ACHN (cell line): ENCODE data around the gene GDPD3.
"Not testable (repeated sequence)": the region's sequence is repeated elsewhere in the genome, so short reads cannot be mapped to it uniquely, and the experiment has no call there.

Source experiments
- DNase-seq: peaks from one replicate; pipeline ENCODE4 v3.0.0-alpha.2; 2015
- in situ Hi-C: cut with HindIII; loops from 2 replicates; pipeline ENCODE4 v1.10.0; 2017; ENCODE audit warnings: low sequenced_read_pairs, low pct_ligation_motif_present, low pct_unique_long_range_greater_than_20kb

GDPD3 gene

DNA sequence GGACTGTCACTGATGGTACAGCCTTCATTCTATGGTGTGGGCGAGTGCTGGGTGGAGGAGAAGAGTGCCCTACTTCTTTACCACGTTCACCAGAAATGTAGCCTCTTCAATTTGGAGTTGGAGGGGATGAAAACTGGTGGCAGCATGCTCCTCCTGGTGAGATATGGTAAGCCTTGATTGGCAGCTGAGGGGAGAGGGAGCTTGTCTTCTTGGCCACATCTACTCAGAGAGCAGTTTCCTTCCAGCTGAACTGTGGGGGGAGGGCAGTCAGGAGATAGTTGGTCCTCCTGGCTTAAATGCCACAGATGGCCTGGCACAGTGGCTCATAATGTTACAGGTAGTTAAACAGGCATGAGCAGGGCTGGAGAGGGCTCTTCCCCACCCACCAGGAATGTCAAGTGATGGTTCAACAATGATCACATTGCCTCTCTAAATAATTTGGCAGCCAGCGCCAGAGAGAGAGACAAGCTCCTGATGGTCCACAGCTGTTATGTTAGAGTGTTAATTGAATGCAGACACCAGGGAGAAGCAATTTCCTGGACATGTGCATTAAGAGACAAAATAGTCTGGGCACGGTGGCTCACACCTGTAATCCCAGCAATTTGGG, 18.6 kb upstream of the GDPD3 start:
- no peak for DNase-seq
- in situ Hi-C loops: no loop called here

DNA sequence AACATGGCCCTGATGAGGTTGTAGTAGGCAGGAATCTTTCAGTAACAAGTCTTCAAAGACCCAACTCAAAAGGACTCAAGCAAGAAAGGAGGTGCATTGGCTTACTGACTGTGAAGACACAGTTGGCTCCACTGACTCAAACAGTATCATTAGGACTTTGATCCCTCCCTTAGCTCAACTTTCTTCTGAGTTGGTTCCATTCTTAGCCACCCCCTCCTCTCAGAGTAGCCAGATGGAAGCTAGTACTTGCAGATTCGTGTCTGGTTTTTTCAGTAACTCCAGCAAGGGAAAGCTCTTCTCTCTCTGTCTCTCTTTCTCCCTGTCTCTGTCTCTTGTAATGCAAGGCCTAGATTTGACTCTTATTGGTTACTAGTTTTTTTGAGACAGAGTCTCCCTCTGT, 14.7 kb upstream of the GDPD3 start:
- DNase-seq: no peak
- in situ Hi-C loops: no loop called here

DNA sequence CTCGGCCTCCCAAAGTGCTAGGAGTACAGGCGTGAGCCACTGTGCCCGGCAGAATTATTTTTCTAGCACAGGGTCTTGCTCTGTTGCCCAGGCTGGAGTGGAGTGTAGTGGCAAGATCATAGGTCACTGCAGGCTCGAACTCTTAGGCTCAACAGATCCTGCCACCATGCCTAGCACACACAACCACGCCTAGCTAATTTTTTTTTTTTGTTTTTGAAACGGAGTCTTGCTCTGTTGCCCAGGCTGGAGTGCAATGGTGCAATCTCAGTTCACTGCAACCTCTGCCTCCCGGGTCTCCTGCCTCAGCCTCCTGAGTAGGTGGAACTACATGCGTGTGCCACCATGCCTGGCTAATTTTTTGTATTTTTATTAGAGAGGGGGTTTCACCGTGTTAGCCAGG, 12.4 kb upstream of the GDPD3 start:
- DNase-seq, in situ Hi-C loops: not testable (repeated sequence)

DNA sequence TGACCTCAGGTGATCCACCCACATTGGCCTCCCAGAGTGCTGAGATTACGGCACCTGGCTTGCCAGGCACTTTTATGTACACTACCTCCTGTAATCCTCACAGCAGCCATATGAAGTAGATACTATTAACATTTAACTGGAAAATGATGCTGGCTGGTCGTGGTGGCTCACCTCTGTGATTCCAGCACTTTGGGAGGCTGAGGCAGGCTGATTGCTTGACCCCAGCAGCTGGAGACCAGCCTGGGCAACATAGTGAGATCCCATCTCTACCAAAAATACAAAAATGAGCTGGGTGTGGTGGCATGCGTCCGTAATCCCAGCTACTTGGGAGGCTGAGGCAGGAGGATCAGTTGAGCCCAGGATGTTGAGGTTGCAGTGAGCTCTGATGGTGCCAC, 11.6 kb upstream of the GDPD3 start:
- in situ Hi-C loops: no loop called here
- DNase-seq: no peak

DNA sequence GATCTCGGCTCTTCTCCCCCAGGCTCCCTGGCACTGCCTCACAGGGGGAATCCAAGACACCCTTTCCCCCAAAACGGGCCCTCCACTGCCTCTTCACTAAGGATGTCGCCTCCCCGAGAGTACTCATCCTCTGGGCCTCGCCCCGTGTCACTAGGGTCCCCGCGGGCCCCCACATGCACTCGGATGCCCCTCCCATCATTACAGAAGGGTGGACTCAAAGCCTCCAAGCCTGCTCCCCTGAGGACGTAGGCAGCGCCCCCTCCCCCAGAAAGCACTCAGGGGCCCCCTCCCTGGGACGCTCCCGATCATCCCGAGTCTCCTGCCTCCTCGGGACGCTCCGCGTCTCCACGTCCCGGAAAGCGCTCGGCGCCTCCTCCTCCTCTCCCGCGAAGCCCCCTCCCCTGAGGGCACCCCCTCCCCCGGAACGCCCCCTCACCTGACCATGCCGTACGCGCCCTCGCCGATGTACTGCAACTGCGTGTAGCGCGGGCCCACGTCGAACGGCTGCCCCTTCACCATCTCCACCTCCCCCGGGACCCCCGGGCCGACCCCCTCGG, 9.3 kb upstream of the GDPD3 start:
- DNase-seq: peak; percentile 15
- in situ Hi-C loops: no loop called here

DNA sequence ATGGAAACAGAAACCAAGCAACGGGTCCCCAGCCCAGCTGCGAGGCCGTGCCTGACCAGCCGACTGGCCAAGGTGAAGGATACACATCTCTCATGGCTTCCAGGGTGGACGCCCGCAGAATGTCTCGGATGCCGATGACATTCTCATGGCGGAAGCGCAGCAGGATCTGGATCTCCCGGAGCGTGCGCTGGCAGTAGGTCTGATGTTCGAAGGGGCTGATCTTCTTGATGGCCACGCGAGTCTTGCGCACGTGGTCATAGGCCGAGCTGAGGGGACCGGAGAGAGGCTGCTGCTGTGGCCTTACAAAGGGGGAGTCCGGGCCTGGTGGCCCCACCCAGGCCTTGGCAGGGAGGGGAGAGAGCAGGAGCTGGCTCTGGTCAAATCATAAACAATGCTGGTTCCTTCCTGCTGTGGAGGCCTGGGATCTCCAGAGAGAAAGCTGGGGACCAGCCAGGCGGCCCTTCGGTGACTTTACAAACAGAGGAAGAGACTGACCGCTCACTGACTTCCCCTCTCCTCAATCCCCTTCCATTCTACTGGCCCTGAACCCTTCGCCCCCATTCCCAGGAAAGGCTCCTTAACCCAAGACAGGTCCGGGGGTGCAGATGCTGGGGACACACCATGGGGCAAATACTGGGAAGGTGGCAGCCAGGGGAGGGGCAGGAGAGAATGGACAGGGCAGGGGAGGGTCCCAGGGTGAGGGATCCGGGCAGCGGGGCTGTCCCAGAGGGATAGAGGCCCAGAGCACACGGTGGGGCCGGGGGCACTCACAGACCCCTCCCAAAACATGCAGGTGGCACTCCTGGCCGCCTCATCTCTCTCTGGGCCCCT, 8.6 kb upstream of the GDPD3 start:
- no peak for DNase-seq
- in situ Hi-C loops: no loop called here

DNA sequence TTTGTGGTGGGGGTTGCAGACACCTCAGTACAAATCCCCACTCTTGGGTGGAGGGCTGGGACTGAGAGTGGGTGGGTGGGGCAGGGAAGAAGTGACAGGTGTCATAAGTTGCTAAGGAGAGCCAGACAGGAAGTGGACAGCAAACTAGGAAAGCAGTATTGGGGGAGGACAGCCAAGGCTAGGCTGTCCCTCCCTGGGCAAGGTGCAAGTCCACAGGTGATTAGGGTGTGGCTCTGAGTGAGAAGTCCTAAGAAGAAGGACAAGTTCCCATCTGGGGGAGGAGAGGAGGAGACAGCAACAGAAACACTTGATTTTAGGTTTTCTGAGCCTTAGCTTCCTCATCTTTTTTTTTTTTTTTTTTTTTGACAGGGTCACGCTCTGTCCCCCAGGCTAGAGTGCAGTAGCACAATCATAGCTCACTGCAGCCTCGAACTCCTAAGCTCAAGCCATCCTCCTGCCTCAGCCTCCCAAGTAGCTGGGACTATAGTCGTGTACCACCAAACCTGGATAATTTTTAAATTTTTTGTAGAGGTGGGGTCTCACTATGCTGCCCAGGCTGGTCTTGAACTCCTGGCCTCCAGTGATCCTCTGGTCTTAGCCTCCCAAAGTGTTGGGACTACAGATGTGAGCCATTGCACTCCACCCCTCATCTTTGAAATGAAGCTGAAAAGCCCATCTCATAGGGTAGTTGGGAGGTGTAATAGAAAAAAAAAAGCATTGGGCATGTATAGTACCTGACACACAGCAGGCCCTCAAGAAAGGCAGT, 7.2 kb upstream of the GDPD3 start:
- in situ Hi-C loops: no loop called here
- DNase-seq: no peak

DNA sequence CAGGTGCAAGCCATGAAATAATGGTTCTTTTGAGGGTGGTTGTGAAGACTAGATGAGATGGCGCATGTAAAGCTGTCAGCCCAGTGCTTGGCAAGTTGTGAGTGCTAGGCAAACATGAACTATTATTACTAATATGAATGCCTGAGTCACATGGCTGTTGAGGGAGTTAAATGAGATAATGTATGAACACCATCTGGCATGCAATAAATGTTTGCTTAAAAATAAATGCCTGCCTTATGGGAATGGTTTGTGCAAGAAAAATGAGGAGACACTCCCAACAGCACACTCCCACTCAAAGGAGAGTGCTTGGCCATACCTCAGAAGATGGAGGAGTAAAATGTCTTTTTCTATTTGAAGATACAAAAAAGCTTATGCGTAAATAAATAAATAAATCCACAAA, 6.1 kb upstream of the GDPD3 start:
- no peak for DNase-seq
- in situ Hi-C loops: no loop called here

DNA sequence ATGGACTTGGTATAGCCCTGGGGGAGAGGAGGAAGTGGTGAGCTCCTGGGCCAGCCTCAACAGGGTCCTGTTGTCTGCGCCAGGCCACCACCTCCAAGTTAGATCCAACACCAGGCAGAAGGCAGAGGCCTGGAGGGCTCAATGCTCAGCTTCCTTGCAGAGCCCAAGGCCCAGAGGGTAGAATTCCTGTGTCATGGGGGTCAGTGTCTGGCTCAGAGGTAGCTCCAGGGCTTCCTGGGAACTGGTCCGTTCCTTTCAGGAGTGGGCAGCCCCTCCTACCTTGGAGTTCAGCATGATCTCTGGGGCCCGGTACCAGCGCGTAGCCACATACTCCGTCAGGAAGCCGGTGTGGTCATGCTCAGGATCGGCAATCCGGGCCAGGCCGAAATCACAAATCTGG, 4.4 kb upstream of the GDPD3 start:
- in situ Hi-C loops: no loop called here
- no peak for DNase-seq

DNA sequence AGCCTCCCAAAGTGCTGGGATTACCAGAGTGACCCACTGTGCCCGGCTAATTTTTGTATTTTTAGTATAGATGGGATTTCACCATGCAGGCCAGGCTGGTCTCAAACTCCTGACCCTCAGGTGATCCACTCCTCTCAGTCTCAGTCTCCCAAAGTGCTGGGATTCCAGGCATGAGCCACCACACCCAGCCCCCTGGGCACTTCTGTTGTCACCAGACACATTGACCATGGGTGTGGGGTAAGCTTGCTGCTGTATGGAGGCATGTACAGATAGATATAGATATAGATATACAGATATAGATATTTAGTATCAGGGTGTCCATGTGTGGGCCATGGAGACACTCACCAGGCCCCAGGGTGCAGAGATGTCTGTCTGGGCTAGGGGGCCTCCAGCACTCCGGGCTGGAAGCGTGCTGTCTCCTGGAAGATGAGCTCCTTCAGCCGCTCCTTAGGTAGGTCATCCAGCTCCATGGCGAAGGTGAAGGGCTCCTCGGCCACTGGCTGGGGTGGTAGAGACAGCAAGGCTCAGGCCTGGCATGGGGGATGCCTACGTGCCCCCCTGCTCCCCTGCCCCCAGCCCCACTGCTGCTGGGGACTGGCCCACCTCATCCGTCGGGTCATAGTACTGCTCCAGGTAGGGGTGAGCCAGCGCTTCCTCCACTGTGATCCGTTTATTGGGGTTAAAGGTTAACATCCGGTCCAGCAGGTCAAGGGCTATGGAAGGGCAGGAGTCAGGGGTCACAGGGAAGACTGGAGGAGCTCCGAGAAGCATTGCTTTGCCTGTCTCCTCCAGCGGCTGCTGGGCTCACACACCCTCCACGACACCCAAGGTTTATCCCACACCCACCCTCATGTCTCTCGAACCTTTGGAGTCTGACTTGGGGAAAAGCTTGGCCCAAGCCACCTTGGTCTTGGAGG, 3.2 kb upstream of the GDPD3 start:
- no peak for DNase-seq
- in situ Hi-C loops: no loop called here

DNA sequence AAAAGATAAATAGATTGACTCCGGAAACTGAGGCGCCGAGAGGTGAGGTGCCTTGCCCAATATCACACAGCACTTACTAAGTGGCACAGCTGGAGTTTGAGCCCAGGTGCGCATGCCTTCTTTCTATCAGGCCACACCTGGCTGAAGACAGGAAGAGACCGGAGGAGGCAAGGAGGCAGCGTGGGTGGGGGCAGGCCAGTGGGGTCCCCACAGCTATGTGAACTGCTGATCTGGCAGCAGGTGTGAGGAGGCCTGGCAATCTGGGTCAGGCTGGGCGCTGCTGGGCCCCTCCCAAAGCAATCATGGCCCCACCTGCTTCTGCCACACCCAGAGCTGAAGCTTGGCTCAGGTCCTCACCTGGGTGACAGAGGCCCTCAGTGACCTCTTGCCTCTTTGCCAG, 1.9 kb upstream of the GDPD3 start:
- DNase-seq: no peak
- in situ Hi-C loops: no loop called here

DNA sequence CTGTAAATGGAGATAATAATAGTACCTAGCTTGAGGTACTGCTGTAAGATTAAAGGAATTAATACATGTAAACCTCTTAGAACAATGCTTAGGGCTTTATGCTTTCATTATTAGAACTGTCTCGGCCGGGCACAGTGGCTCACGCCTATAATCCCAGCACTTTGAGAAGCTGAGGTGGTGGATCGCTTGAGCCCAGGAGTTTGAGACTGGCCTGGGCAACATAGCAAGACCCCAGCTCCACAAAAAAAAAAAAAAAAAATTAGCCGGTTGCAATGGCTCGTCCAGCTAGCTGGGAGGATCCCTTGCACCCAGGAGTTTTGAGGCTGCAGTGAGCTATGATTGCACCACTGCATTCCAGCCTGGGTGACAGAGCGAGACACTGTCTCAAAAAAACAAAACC, 1.5 kb upstream of the GDPD3 start:
- in situ Hi-C loops, DNase-seq: not testable (repeated sequence)

DNA sequence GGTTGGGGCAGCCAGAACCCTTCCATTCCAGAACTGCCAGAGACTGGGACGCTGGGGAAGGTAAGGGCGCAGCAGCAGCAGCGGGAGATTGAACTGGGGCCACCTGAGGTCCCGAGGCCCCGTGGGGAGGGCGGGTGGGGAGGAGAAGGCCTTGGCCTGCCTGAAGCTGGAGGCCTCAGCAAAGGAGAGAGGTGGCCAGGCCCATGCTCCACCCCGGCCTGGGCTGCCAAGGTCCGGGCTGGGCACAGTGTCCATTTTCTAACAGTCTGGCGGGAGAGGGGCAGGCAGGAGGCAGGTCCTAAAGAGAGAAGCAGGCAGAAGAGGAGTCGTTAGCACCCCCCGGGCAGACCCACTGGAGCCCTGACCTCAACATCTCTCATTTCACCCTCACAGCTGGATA, 1.1 kb upstream of the GDPD3 start:
- in situ Hi-C loops: no loop called here
- no peak for DNase-seq

DNA sequence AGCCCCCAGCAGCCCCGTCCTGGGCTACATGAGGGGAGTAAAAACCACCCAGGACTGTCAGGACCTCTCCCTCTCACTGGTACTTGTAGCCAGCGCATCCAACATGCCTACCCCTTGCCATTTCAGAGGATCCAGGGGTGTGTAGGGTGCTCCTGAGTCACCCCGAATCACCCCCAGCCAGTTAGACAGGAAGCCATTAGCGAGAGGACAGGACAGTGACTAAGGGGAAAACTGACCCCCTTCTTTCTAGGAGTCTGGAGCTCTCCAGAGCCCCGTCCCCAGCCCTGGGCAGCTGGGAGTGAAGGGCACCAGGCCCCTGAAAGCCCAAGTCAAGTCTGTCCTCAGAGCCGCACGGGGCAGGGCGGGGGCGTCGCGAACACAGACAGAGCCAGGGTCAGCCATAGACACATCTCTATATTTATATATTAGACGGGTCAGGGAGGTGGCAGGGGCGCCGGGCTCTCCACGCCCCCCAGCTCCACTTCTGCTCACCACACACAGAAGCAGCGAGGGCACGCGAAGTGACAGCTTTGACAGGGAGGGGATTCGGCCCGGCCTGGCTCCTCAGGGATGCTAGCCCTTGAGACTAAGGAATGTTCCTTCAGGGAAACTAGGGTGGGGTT, 485 bp upstream of the GDPD3 start:
- in situ Hi-C loops: no loop called here
- DNase-seq: no peak

DNA sequence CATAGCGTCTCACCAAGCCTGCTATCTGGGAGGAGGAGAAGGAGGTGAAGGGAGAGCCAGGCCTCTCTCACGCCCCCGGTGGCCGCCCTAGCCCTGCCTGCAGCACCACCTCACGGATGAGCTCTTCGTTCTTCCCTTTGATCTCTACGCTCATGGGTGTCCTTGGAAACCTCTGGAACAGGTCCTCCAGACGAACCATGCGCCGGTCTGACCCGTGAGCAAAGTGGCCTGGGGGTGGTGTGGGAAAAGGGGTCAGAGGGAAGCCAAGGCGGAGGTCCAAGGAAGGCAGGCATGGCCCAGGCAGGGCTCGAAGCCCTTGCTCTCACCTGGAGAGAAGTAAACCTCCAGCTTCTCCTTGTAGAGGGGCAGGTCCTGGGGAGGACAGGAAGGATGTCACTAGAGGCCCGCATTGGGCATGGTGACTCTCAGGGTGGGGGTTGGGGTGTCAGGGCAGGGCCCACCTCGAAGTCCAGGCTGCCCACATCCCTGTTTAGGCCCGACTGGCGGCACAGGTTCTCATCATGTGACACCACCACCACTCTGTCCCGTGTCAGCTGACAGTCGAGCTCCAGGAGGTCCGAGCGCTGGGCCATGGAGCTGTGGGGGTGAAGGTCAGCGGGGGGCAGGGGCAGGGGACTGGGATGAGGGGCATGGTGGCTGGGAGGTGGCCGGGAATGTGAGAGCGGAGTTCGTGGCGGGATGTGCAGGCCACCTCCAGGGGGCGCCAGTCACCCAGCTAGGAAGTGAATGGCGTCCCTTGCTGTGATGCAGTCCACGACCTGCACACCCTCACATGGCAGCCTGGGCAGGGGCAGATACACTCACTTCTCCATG, 923 bp downstream of the GDPD3 start:
- peak; percentile 60 for DNase-seq
- in situ Hi-C loops: no loop called here

DNA sequence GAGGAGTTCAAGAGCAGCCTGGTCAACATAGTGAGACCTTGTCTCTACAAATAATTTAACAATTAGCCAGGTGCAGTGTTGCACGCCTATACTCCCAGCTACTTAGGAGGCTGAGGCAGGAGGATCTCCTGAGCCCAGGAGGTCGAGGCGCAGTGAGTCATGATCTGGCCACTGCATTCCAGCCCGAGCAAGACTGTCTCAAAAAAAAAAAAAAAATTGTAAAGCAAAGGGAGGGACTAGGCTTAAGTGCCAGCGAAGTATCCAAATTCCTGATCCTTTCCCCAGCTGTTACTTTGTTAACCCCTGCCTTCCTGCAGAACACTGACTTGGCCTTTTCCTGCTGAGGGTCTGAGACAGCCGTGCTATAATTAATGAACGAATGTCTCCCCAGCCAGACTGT, 2.7 kb downstream of the GDPD3 start:
- peak; percentile 35 for DNase-seq
- in situ Hi-C loops: no loop called here
